ENCODE data around the gene TMPRSS4.

Gene TMPRSS4

DNA sequence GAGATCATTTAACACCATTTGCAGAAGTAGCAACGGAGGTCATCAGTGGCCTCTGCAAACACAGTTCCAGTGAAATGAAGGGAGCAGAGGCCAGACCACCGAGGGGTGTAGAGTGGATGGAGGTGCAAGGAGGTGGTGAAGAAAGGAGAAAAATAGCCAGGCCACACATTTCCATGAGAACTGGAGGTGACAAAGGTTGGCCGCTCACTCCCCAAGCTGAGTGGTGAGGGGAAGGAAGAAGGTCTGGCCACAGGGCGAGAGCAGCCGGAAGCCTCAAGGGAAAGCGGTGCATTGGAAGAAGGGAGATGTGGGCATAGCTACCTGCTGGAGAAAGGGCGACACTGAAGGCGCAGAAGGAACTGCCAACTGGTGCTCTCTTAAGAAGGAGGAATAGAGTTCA is 20.1 kb upstream of the TMPRSS4 start:
- DNase-seq (ENCODE audit: low read depth in 2 of 2), result no peak
- TF ChIP-seq, protein P1, sequence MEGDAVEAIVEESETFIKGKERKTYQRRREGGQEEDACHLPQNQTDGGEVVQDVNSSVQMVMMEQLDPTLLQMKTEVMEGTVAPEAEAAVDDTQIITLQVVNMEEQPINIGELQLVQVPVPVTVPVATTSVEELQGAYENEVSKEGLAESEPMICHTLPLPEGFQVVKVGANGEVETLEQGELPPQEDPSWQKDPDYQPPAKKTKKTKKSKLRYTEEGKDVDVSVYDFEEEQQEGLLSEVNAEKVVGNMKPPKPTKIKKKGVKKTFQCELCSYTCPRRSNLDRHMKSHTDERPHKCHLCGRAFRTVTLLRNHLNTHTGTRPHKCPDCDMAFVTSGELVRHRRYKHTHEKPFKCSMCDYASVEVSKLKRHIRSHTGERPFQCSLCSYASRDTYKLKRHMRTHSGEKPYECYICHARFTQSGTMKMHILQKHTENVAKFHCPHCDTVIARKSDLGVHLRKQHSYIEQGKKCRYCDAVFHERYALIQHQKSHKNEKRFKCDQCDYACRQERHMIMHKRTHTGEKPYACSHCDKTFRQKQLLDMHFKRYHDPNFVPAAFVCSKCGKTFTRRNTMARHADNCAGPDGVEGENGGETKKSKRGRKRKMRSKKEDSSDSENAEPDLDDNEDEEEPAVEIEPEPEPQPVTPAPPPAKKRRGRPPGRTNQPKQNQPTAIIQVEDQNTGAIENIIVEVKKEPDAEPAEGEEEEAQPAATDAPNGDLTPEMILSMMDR (IDR thresholded peaks at IDR 0.05; ENCODE audit: low read depth, low read length), result no peak
- no peak overlapping the region for H3K4me3 ChIP-seq (replicated peaks in 1 of 2; ENCODE audit: low read depth in 2 of 2, low read length in 2 of 2)

GRCh38 chr11:118057251-118058145 is 19.4 kb upstream of the TMPRSS4 start:
- DNase-seq (ENCODE audit: low read depth in 2 of 2), result no peak
- TF ChIP-seq, protein P1 (IDR thresholded peaks at IDR 0.05; ENCODE audit: low read depth, low read length), result no peak
- no peak overlapping the region for H3K4me3 ChIP-seq (replicated peaks in 1 of 2; ENCODE audit: low read depth in 2 of 2, low read length in 2 of 2)

DNA sequence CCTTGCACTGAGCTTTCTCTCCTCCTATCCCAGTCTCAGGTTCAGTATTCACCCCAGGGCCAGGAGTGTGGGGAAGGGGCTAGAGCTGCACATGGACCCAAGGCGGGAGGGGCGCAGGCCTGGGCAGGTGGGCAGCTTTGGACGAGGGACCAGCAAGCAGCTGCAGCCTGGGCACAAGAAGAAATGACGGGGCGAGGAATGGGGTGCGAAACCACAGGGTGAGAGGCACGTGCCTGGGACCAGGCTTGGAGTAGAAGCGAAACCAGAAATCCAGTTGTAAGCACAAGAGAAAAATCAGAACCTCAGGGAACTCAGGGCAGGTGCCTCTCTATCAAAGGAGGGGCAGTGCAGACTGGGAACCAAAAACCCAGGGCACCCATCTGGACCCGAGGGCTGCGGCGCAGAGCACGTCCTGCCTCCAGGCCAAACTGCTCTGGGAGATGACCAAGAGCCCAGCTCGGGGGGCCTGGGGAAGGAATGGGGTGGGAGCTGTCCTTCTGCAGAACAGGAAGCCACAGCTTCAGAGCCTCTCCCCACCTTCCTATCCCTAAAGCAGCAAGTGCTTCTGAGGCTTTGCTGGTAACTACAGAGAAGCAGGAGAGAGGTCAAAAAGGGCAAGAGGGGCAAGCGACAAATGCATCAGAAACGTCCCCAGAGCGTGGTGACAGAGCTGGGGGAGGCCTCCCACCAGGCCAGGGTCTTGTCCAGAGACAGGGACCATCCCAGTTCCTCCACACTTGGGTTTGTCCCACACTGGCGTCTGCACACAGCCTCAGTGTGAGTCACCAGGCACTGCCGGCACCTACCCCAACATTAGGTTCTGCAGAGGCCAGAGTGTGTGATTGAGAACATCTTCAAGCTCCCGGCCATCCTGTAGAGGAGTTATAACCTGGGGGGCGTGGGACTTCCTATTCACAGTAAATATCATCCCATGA is 18.3 kb upstream of the TMPRSS4 start:
- no peak overlapping the region for H3K4me3 ChIP-seq (replicated peaks in 1 of 2; ENCODE audit: low read depth in 2 of 2, low read length in 2 of 2)
- TF ChIP-seq, protein P1 (IDR thresholded peaks at IDR 0.05; ENCODE audit: low read depth, low read length), result no peak
- no peak for DNase-seq (ENCODE audit: low read depth in 2 of 2)

GRCh38 chr11:118059246-118059940 is 17.5 kb upstream of the TMPRSS4 start:
- no peak overlapping the region for H3K4me3 ChIP-seq (replicated peaks in 1 of 2; ENCODE audit: low read depth in 2 of 2, low read length in 2 of 2)
- no peak for DNase-seq (ENCODE audit: low read depth in 2 of 2)
- TF ChIP-seq, protein P1 (IDR thresholded peaks at IDR 0.05; ENCODE audit: low read depth, low read length), result no peak

DNA sequence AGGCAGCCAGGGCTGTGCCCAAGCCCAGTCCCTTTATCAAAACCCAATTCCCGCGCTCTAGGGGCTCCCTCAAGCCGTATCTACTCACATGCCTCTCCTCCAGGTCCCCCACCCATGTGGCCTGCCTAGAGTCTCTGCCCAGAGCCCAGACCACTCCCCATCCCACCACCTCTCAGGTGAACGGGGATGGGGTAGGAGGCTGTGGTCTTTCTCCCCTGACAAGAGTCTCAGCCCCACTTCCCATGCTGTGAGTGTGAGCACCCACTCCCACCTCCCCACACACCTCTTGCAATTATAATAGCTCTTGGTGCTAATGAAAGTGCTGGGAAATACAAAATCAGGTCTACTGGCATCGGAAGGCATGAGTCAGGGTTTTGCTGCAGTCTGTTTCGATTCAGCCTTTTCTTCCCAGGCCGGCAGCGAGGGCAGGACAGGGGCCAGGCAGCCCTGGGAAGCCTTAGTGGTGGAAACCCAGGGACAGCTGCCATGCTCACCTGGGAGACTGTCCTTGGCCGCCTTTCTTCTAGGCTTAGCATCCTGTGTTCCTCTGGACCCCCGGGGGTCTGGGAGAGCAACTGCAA is 16.7 kb upstream of the TMPRSS4 start:
- H3K4me3 ChIP-seq (replicated peaks in 1 of 2; ENCODE audit: low read depth in 2 of 2, low read length in 2 of 2), result no peak overlapping the region
- TF ChIP-seq, protein P1 (IDR thresholded peaks at IDR 0.05; ENCODE audit: low read depth, low read length), result no peak
- DNase-seq (ENCODE audit: low read depth in 2 of 2), result no peak

- no peak for DNase-seq (ENCODE audit: low read depth in 2 of 2)
- TF ChIP-seq, protein P1 (IDR thresholded peaks at IDR 0.05; ENCODE audit: low read depth, low read length), result no peak
- H3K4me3 ChIP-seq (replicated peaks in 1 of 2; ENCODE audit: low read depth in 2 of 2, low read length in 2 of 2), result no peak overlapping the region
Measured at GRCh38 chr11:118060869-118061268, 16.0 kb upstream of the TMPRSS4 start.
